OCI-LY1 (cell line): ENCODE results near the gene SLC43A3.

ENCODE experiments used
- H2AFZ ChIP-seq: fragments of 200-600 bp; sonication (generic), shearing (Covaris generic); 2 replicates; pipeline ENCODE4 v1.6.0; 2014; ENCODE audit warnings: antibody characterized with exemption, mild to moderate bottlenecking, low read length
- H3F3A ChIP-seq: fragments of 200-600 bp; sonication (generic), shearing (Covaris generic); 2 replicates; pipeline ENCODE4 v1.6.0; 2014; ENCODE audit warnings: mild to moderate bottlenecking, antibody characterized with exemption, low read length, moderate library complexity; ENCODE audit not compliant: insufficient read depth
- H3K27ac ChIP-seq: fragments of 200-600 bp; sonication (generic); 2 replicates; pipeline ENCODE4 v1.5.1; 2014; ENCODE audit warnings: low read length, mixed run types, mild to moderate bottlenecking, low read depth; ENCODE audit not compliant: poor library complexity, severe bottlenecking
- H3K27me3 ChIP-seq: fragments of 200-600 bp; sonication (generic); 2 replicates; pipeline ENCODE4 v1.6.0; 2014; ENCODE audit warnings: antibody characterized with exemption, mild to moderate bottlenecking, low read length, moderate library complexity; ENCODE audit not compliant: insufficient read depth
- H3K36me3 ChIP-seq: fragments of 200-600 bp; sonication (generic); 2 replicates; pipeline ENCODE4 v1.6.1; 2014; ENCODE audit warnings: mild to moderate bottlenecking, antibody characterized with exemption, low read length, moderate library complexity, mixed read lengths; ENCODE audit not compliant: insufficient read depth
- H3K4me1 ChIP-seq: fragments of 200-600 bp; sonication (generic); 2 replicates; pipeline ENCODE4 v1.5.1; 2014; ENCODE audit warnings: mild to moderate bottlenecking, low read length, moderate library complexity; ENCODE audit not compliant: insufficient read depth, severe bottlenecking
- H3K4me2 ChIP-seq: fragments of 200-600 bp; sonication (generic), shearing (Covaris generic); 2 replicates; pipeline ENCODE4 v1.6.1; 2014; ENCODE audit warnings: low read length
- H3K4me3 ChIP-seq: fragments of 200-600 bp; sonication (generic); 2 replicates; pipeline ENCODE4 v1.5.1; 2014; ENCODE audit warnings: low read length, low read depth, mild to moderate bottlenecking, mixed read lengths; ENCODE audit not compliant: poor library complexity, severe bottlenecking
- H3K79me2 ChIP-seq: fragments of 200-600 bp; shearing (Covaris generic); 2 replicates; pipeline ENCODE4 v1.6.1; 2016; ENCODE audit warnings: mixed run types, low read length, mixed read lengths; ENCODE audit not compliant: insufficient read depth
- H3K9ac ChIP-seq: fragments of 200-600 bp; sonication (generic), shearing (Covaris generic); 2 replicates; pipeline ENCODE4 v1.6.1; 2014; ENCODE audit warnings: mild to moderate bottlenecking, low read length, mixed read lengths
- H3K9me2 ChIP-seq: fragments of 200-600 bp; sonication (generic), shearing (Covaris generic); 2 replicates; pipeline ENCODE4 v1.6.1; 2014; ENCODE audit warnings: low read depth, mild to moderate bottlenecking, low read length, mixed read lengths
- H3K9me3 ChIP-seq: fragments of 200-600 bp; shearing (Covaris generic); 2 replicates; pipeline ENCODE4 v1.6.1; 2014; ENCODE audit warnings: low read length, mixed read lengths
- H4K20me1 ChIP-seq: fragments of 200-600 bp; sonication (generic), shearing (Covaris generic); 2 replicates; pipeline ENCODE4 v1.6.0; 2016; ENCODE audit warnings: mild to moderate bottlenecking, low read length; ENCODE audit not compliant: insufficient read depth
- CTCF ChIP-seq: fragments of 200-600 bp; sonication (generic), shearing (Covaris generic); IDR thresholded peaks from 2 replicates; pipeline ENCODE4 v1.5.1; 2017; ENCODE audit warnings: mild to moderate bottlenecking, antibody characterized with exemption, low read length, moderate library complexity, mixed read lengths
- EZH2 ChIP-seq: fragments of 200-600 bp; sonication (generic), shearing (Covaris generic); IDR thresholded peaks from 2 replicates; pipeline ENCODE4 v1.8.0; 2017; ENCODE audit warnings: borderline replicate concordance, mixed run types, mild to moderate bottlenecking, antibody characterized with exemption, low read length, moderate library complexity, mixed read lengths

Gene SLC43A3

GRCh38 chr11:57424792-57425564 lies 1.9 kb downstream of the SLC43A3 start:
- Histone ChIP-seq H3K79me2 (peaks cover 13% of the 10 kb centered on the region), H3F3A (no peaks in the 10 kb centered on the region), H3K27ac (peak overlapping the region; percentile 73), H3K27me3 (no peaks in the 10 kb centered on the region), H3K9me2 (no peaks in the 10 kb centered on the region), H3K4me2 (peak overlapping the region; percentile 79), H3K4me1 (peaks cover 37% of the 10 kb centered on the region), H3K36me3 (peaks cover 62% of the 10 kb centered on the region), H4K20me1 (no peaks in the 10 kb centered on the region), H3K4me3 (peak overlapping the region; percentile 87), H3K9ac (peak overlapping the region; percentile 94), H2AFZ (no peak overlapping the region), H3K9me3 (no peaks in the 10 kb centered on the region)
- no peak for TF ChIP-seq EZH2
- no peak for TF ChIP-seq CTCF

GRCh38 chr11:57424137-57424791 lies 2.7 kb downstream of the SLC43A3 start:
- H4K20me1 ChIP-seq = no peaks in the 10 kb centered on the region
- peak overlapping the region; percentile 94; the same call in 1 of the 2 replicates for H3K9ac ChIP-seq
- H3F3A ChIP-seq = no peaks in the 10 kb centered on the region
- peak overlapping the region; percentile 79 for H3K4me2 ChIP-seq
- H3K79me2 ChIP-seq = peaks cover 13% of the 10 kb centered on the region
- H3K9me3 ChIP-seq = no peaks in the 10 kb centered on the region
- no peaks in the 10 kb centered on the region for H3K9me2 ChIP-seq
- H3K27me3 ChIP-seq = no peaks in the 10 kb centered on the region
- peaks cover 69% of the 10 kb centered on the region for H3K36me3 ChIP-seq
- H3K4me3 ChIP-seq = peak overlapping the region; percentile 87
- TF ChIP-seq CTCF = no peak
- TF ChIP-seq EZH2 = no peak
- H2AFZ ChIP-seq = no peak overlapping the region
- peak overlapping the region; percentile 73 for H3K27ac ChIP-seq
- peaks cover 37% of the 10 kb centered on the region for H3K4me1 ChIP-seq

GRCh38 chr11:57422669-57423068 lies 4.3 kb downstream of the SLC43A3 start:
- H3K4me2 ChIP-seq = no peak overlapping the region
- no peak overlapping the region for H3K4me3 ChIP-seq
- no peak for TF ChIP-seq CTCF
- TF ChIP-seq EZH2 = no peak
- H3K27ac ChIP-seq = no peak overlapping the region
- H4K20me1 ChIP-seq = no peaks in the 10 kb centered on the region
- no peaks in the 10 kb centered on the region for H3F3A ChIP-seq
- H3K27me3 ChIP-seq = no peaks in the 10 kb centered on the region
- H3K36me3 ChIP-seq = peaks cover 85% of the 10 kb centered on the region
- peaks cover 37% of the 10 kb centered on the region for H3K4me1 ChIP-seq
- no peak overlapping the region for H3K9ac ChIP-seq
- no peak overlapping the region for H2AFZ ChIP-seq
- H3K9me2 ChIP-seq = no peaks in the 10 kb centered on the region
- H3K9me3 ChIP-seq = no peaks in the 10 kb centered on the region
- peaks cover 13% of the 10 kb centered on the region for H3K79me2 ChIP-seq
